SH-SY5Y (cell line): ENCODE results near the gene ABCA4.

Source experiments
- GATA2 ChIP-seq: IDR thresholded peaks from 2 replicates; pipeline ENCODE4 v1.6.1; 2011; ENCODE audit warnings: mild to moderate bottlenecking, low read depth, low read length
- GATA3 ChIP-seq: IDR thresholded peaks from 2 replicates; pipeline ENCODE4 v1.6.1; 2011; ENCODE audit warnings: low read depth, mild to moderate bottlenecking, low read length, moderate library complexity

- TF ChIP-seq GATA2 (no peak), GATA3 (no peak)
Measured at GRCh38 chr1:94058766-94059165, 62.2 kb downstream of the ABCA4 start.
